OCI-LY1 (cell line): ENCODE measurements around the gene PEX10.

Experiments
- H2AFZ ChIP-seq: fragments of 200-600 bp; sonication (generic), shearing (Covaris generic); 2 replicates; pipeline ENCODE4 v1.6.0; 2014; ENCODE audit warnings: antibody characterized with exemption, mild to moderate bottlenecking, low read length
- H3F3A ChIP-seq: fragments of 200-600 bp; sonication (generic), shearing (Covaris generic); 2 replicates; pipeline ENCODE4 v1.6.0; 2014; ENCODE audit warnings: mild to moderate bottlenecking, antibody characterized with exemption, low read length, moderate library complexity; ENCODE audit not compliant: insufficient read depth
- H3K27ac ChIP-seq: fragments of 200-600 bp; sonication (generic); 2 replicates; pipeline ENCODE4 v1.5.1; 2014; ENCODE audit warnings: low read length, mixed run types, mild to moderate bottlenecking, low read depth; ENCODE audit not compliant: poor library complexity, severe bottlenecking
- H3K27me3 ChIP-seq: fragments of 200-600 bp; sonication (generic); 2 replicates; pipeline ENCODE4 v1.6.0; 2014; ENCODE audit warnings: antibody characterized with exemption, mild to moderate bottlenecking, low read length, moderate library complexity; ENCODE audit not compliant: insufficient read depth
- H3K36me3 ChIP-seq: fragments of 200-600 bp; sonication (generic); 2 replicates; pipeline ENCODE4 v1.6.1; 2014; ENCODE audit warnings: mild to moderate bottlenecking, antibody characterized with exemption, low read length, moderate library complexity, mixed read lengths; ENCODE audit not compliant: insufficient read depth
- H3K4me1 ChIP-seq: fragments of 200-600 bp; sonication (generic); 2 replicates; pipeline ENCODE4 v1.5.1; 2014; ENCODE audit warnings: mild to moderate bottlenecking, low read length, moderate library complexity; ENCODE audit not compliant: insufficient read depth, severe bottlenecking
- H3K4me2 ChIP-seq: fragments of 200-600 bp; sonication (generic), shearing (Covaris generic); 2 replicates; pipeline ENCODE4 v1.6.1; 2014; ENCODE audit warnings: low read length
- H3K4me3 ChIP-seq: fragments of 200-600 bp; sonication (generic); 2 replicates; pipeline ENCODE4 v1.5.1; 2014; ENCODE audit warnings: low read length, low read depth, mild to moderate bottlenecking, mixed read lengths; ENCODE audit not compliant: poor library complexity, severe bottlenecking
- H3K79me2 ChIP-seq: fragments of 200-600 bp; shearing (Covaris generic); 2 replicates; pipeline ENCODE4 v1.6.1; 2016; ENCODE audit warnings: mixed run types, low read length, mixed read lengths; ENCODE audit not compliant: insufficient read depth
- H3K9ac ChIP-seq: fragments of 200-600 bp; sonication (generic), shearing (Covaris generic); 2 replicates; pipeline ENCODE4 v1.6.1; 2014; ENCODE audit warnings: mild to moderate bottlenecking, low read length, mixed read lengths
- H3K9me2 ChIP-seq: fragments of 200-600 bp; sonication (generic), shearing (Covaris generic); 2 replicates; pipeline ENCODE4 v1.6.1; 2014; ENCODE audit warnings: low read depth, mild to moderate bottlenecking, low read length, mixed read lengths
- H3K9me3 ChIP-seq: fragments of 200-600 bp; shearing (Covaris generic); 2 replicates; pipeline ENCODE4 v1.6.1; 2014; ENCODE audit warnings: low read length, mixed read lengths
- H4K20me1 ChIP-seq: fragments of 200-600 bp; sonication (generic), shearing (Covaris generic); 2 replicates; pipeline ENCODE4 v1.6.0; 2016; ENCODE audit warnings: mild to moderate bottlenecking, low read length; ENCODE audit not compliant: insufficient read depth
- EZH2 ChIP-seq: fragments of 200-600 bp; sonication (generic), shearing (Covaris generic); IDR thresholded peaks from 2 replicates; pipeline ENCODE4 v1.8.0; 2017; ENCODE audit warnings: borderline replicate concordance, mixed run types, mild to moderate bottlenecking, antibody characterized with exemption, low read length, moderate library complexity, mixed read lengths
- TF ChIP-seq, protein P1 (sequence below): fragments of 200-600 bp; sonication (generic), shearing (Covaris generic); IDR thresholded peaks from 2 replicates; pipeline ENCODE4 v1.5.1; 2017; ENCODE audit warnings: mild to moderate bottlenecking, antibody characterized with exemption, low read length, moderate library complexity, mixed read lengths

PEX10 gene

DNA sequence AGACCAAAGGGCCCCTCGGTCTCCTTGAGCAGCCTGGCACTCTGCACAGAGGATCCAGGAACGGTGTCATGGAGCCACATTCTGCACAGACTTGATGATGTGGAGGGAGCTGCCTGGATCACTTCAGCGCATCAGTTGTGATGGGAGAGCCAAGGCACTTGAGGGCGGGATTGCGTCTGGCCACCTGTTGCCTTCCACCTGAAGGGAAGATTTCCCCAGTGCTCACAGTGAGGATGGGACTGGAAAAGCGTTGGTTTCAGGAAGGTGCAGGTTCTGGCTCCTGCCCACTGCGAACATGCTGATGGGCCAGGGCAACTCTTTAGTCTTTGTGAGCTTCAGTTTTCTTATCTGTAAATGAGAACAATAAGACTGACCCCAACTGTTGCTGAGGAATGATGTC lies 18.1 kb downstream of the PEX10 start:
- H3K4me2 ChIP-seq: no peak overlapping the region
- H3K36me3 ChIP-seq: peaks cover 62% of the 10 kb centered on the region
- H3K9ac ChIP-seq: no peak overlapping the region; the same call in 1 of the 2 replicates
- H4K20me1 ChIP-seq: no peaks in the 10 kb centered on the region
- no peak for TF ChIP-seq EZH2
- TF ChIP-seq, protein P1, sequence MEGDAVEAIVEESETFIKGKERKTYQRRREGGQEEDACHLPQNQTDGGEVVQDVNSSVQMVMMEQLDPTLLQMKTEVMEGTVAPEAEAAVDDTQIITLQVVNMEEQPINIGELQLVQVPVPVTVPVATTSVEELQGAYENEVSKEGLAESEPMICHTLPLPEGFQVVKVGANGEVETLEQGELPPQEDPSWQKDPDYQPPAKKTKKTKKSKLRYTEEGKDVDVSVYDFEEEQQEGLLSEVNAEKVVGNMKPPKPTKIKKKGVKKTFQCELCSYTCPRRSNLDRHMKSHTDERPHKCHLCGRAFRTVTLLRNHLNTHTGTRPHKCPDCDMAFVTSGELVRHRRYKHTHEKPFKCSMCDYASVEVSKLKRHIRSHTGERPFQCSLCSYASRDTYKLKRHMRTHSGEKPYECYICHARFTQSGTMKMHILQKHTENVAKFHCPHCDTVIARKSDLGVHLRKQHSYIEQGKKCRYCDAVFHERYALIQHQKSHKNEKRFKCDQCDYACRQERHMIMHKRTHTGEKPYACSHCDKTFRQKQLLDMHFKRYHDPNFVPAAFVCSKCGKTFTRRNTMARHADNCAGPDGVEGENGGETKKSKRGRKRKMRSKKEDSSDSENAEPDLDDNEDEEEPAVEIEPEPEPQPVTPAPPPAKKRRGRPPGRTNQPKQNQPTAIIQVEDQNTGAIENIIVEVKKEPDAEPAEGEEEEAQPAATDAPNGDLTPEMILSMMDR: no peak
- H3K79me2 ChIP-seq: peaks cover 22% of the 10 kb centered on the region
- H3K27me3 ChIP-seq: no peaks in the 10 kb centered on the region
- peaks cover 32% of the 10 kb centered on the region for H3K4me1 ChIP-seq
- no peak overlapping the region for H2AFZ ChIP-seq
- no peaks in the 10 kb centered on the region for H3F3A ChIP-seq
- no peaks in the 10 kb centered on the region for H3K9me2 ChIP-seq
- H3K9me3 ChIP-seq: no peaks in the 10 kb centered on the region
- H3K4me3 ChIP-seq: no peak overlapping the region
- H3K27ac ChIP-seq: no peak overlapping the region

DNA sequence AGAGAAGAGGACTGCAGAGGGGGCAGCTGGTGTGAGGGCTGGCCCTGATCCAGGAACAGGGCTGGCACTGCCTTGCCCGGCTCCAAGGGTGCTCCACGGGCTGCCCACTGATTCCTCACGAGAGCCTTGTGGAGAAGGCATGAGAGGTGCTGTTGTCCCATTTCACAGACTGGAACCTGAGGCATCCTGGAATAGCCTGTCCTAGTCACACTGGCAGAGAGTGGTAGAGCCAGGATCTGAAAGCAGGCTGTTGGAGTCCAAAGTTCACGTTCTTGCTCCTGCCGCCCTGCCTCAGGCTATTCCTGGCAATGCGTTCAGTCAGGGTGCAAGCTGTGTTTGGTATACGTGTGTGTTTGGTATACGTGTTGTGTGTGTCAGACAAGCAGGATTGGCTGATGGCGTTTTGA lies 18.9 kb downstream of the PEX10 start:
- Histone ChIP-seq H3K27me3 (no peaks in the 10 kb centered on the region), H3K27ac (no peak overlapping the region), H3K9me3 (no peaks in the 10 kb centered on the region), H3K4me2 (peak overlapping the region; percentile 94), H3K36me3 (peaks cover 55% of the 10 kb centered on the region), H3K9ac (peak overlapping the region; percentile 16; the same call in 1 of the 2 replicates), H3K4me1 (peaks cover 32% of the 10 kb centered on the region), H3K79me2 (peaks cover 22% of the 10 kb centered on the region), H3K4me3 (peak overlapping the region; percentile 100), H4K20me1 (no peaks in the 10 kb centered on the region), H3K9me2 (no peaks in the 10 kb centered on the region), H2AFZ (no peak overlapping the region), H3F3A (no peaks in the 10 kb centered on the region)
- no peak for TF ChIP-seq EZH2

DNA sequence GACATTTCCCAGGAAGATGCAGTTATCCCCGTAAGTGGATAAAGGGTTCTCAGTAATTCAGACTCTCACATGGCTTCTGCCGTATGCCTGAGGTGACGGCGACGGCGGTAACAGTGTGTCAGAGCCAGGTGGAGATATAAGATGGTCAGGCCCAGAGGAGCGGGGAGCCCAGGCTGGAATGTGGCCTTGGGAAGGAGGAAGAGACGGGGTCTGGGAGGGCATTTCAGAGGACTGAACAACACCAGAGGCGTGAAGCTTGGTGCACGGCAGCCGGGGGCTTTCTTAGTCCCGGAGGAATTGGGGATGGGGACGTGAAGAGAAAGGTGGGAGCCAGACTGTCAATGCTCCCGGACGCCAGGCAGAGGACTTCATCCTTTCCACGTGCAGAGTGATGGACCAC lies 19.7 kb downstream of the PEX10 start:
- H3K79me2 ChIP-seq: peaks cover 22% of the 10 kb centered on the region

More for the DNA sequence above, 19.7 kb downstream of the PEX10 start:
- Histone ChIP-seq H3K36me3 (peaks cover 47% of the 10 kb centered on the region), H3K4me3 (peak overlapping the region; percentile 100), H3K4me2 (peak overlapping the region; percentile 94), H3K9ac (peak overlapping the region; percentile 92), H3K4me1 (peaks cover 32% of the 10 kb centered on the region), H3K27me3 (no peaks in the 10 kb centered on the region), H4K20me1 (no peaks in the 10 kb centered on the region), H3K9me3 (no peaks in the 10 kb centered on the region), H3K9me2 (no peaks in the 10 kb centered on the region), H3K27ac (no peak overlapping the region), H3F3A (no peaks in the 10 kb centered on the region), H2AFZ (no peak overlapping the region)
- TF ChIP-seq, protein P1: no peak
- no peak for TF ChIP-seq EZH2
